Inferior parietal cortex (tissue), 1 donor: Measurements from ENCODE around the gene NEFH.
A peak's percentile ranks its signal among the peaks of the same experiment; 100 is the strongest.
"Not testable (repeated sequence)": the region's sequence is repeated elsewhere in the genome, so short reads cannot be mapped to it uniquely, and the experiment has no call there.

Experiments used
- DNase-seq: peaks from one replicate; pipeline ENCODE4 v3.0.0-alpha.2; 2016; ENCODE audit errors: extremely low spot score

Gene NEFH

DNA sequence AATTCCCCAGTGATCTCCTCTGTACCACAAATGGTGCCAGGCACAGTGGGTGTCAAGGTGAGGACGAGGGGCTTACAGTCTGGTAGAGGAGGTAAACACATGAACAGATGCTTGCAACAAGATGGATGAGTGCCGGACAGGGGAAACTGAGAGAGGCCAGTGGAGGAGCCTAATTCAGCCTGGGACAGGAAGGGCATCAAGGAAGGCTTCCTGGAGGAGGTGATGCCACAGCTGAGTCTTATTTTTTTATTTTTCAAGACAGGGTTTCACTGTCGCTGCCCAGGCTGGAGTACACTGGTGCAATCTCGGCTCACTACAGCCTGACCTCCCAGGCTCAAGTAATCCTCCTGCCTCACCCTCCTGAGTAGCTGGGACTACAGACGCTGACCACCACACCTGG, 18.8 kb upstream of the NEFH start:
- DNase-seq: no peak

DNA sequence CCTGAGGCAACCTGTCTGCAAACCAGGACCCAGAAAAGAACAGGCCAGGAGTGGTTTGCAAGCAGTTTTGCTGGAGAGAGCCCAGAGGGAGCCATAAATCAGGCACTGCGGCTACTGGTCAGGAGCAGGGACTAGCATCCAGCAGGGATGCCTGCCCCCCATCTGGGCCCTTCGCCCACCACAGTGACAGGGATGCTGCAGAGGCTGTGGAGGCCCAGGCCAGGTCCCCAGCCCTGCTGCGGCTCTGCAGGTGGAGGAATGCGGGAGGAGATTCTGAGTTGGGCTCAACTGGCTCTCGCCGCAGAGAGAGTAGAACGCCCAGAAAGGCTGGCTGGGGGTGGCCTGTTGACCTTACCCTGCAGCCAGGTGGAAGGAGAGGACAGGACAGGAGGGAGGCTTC, 16.4 kb upstream of the NEFH start:
- no peak for DNase-seq

DNA sequence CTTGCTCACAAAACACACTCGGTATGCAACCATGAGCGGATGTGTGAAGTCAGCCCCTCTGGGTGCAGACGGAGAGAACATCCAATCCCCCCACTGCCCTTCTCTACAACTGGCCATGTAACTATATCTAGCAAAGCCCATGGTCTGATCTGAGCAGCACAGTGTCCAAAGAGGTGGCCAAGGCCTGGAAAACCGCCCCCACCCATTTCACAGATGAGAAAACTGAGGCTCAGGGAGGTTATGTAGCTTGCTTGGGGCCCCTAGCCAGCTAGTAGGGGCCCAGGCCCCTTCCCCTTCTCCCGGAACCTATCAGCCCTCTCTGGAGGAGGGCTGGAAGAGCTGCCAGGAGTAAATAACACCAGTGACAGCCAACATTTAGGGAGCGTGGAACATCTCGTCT, 15.4 kb upstream of the NEFH start:
- no peak for DNase-seq

GRCh38 chr22:29469755-29470154, 10.3 kb upstream of the NEFH start:
- DNase-seq: no peak

DNA sequence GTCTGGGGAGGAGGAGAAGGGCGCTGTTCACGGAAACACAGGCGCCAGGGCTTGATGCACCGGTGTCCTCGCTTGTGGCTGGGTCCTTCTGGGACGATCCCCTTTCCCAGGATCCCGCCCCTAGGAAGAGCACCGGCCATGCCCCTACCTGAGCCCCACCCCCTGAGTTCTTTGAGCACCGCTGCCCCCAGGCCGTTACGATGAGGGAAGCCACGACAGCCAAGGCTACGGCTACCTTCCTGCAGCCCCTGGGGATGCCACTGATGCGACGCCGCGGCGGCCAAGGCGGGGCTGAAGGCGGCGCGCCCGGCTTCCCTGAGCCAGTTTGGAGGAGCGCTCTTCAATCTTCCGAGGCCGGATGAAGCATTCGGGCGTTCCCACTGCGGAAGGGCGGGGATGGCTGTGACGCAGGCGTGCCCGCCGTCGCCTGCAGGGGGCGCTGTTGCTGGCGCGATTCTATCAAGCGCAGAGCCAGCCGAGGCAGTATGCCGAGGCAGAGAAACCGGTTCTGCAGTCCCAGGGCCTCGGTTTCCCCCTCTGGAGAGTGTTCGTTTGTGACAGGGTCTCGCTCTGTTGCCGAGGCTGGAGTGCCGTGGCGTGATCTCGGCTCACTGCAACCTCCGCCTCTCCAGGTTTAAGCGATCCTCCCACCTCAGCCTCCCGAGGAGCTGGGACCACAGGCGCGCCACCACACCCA, 9.7 kb upstream of the NEFH start:
- peak; percentile 60 for DNase-seq

DNA sequence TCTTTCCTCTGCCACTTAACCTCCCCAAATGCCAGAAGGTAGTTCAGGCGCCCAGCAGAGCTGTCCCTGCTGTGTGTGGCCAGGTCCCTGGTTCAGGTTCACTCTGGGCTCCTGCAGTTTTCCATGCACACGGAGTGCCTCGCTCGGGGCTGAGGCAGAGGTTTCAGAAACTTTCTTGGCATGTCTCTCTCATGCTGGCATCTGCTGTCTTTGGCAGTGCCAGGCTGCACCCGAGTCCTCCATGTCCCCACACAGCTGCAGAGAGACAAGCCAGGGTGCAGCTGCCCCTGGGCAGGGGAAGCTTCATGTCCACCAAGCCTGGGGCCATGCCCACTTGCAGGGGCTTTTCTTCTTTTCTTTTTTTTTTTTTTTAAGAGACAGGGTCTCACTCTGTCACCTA, 7.0 kb upstream of the NEFH start:
- DNase-seq: no peak

- DNase-seq: no peak
Observed at GRCh38 chr22:29475550-29475949, 4.5 kb upstream of the NEFH start.

DNA sequence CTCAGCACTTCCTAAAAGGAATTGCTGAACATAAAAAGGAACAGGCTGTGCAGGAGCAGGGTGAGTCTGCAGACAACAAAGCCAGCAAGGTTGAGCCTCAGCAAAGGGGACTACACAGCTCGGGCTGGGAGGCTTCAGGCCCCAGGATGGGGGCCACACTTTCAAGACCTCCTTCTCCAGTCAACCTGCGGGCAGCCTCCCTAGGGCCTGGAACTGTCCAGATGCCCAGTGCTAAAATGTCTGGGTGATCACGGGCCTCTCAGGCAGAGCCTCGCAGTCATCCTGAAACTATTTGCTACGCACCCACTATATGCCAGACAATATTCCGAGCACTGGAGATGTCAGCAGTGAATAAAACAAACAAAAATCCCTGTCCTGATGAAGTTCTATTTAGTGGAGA, 3.9 kb upstream of the NEFH start:
- no peak for DNase-seq

GRCh38 chr22:29477723-29478318, 2.2 kb upstream of the NEFH start:
- DNase-seq: peak; percentile 15

GRCh38 chr22:29478326-29479276, 1.4 kb upstream of the NEFH start:
- DNase-seq: peak; percentile 18

- no peak for DNase-seq
Observed at GRCh38 chr22:29480262-29480511, 169 bp downstream of the NEFH start.

DNA sequence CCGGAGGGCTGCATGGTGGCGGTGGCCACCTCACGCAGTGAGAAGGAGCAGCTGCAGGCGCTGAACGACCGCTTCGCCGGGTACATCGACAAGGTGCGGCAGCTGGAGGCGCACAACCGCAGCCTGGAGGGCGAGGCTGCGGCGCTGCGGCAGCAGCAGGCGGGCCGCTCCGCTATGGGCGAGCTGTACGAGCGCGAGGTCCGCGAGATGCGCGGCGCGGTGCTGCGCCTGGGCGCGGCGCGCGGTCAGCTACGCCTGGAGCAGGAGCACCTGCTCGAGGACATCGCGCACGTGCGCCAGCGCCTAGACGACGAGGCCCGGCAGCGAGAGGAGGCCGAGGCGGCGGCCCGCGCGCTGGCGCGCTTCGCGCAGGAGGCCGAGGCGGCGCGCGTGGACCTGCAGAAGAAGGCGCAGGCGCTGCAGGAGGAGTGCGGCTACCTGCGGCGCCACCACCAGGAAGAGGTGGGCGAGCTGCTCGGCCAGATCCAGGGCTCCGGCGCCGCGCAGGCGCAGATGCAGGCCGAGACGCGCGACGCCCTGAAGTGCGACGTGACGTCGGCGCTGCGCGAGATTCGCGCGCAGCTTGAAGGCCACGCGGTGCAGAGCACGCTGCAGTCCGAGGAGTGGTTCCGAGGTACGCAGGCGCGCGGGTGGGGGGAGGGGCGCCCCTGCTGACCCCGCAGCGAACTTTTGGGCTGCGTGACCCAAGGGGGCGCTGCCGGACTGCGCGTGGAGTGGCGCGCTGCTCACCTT, 670 bp downstream of the NEFH start:
- peak; percentile 58 for DNase-seq

GRCh38 chr22:29481265-29482000, 1.4 kb downstream of the NEFH start:
- no peak for DNase-seq

GRCh38 chr22:29482253-29482652, 2.2 kb downstream of the NEFH start:
- no peak for DNase-seq

DNA sequence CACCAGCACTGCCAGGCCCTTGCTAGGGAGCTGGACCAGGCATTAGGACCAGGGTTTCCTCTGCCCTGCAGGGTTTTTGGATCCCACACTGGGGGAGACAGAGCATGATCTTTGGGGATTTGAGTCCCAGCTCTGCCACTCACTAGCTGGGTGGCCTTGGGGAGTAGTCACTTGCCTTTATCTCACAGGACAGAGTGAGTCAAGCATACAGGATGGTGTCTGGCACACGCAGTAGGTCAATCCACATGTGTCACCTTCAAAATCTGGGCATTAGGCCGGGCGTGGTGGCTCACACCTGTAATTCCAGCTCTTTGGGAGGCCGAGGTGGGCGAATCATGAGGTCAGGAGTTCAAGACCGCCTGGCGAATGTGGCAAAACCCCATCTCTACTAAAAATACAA, 2.7 kb downstream of the NEFH start:
- no peak for DNase-seq

DNA sequence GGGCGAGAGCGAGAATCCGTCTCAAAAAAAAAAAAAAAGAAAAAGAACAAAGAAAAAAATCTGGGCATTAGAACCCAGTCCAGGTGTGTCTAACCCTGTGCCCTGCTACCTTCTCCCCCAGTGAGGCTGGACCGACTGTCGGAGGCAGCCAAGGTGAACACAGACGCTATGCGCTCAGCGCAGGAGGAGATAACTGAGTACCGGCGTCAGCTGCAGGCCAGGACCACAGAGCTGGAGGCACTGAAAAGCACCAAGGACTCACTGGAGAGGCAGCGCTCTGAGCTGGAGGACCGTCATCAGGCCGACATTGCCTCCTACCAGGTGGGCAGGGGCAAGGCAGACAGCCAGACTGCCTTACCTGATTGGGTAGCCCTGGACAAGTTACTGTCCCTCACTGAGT, 3.2 kb downstream of the NEFH start:
- no peak for DNase-seq

GRCh38 chr22:29484642-29485041, 4.6 kb downstream of the NEFH start:
- DNase-seq: no peak

GRCh38 chr22:29485448-29485847, 5.4 kb downstream of the NEFH start:
- no peak for DNase-seq

DNA sequence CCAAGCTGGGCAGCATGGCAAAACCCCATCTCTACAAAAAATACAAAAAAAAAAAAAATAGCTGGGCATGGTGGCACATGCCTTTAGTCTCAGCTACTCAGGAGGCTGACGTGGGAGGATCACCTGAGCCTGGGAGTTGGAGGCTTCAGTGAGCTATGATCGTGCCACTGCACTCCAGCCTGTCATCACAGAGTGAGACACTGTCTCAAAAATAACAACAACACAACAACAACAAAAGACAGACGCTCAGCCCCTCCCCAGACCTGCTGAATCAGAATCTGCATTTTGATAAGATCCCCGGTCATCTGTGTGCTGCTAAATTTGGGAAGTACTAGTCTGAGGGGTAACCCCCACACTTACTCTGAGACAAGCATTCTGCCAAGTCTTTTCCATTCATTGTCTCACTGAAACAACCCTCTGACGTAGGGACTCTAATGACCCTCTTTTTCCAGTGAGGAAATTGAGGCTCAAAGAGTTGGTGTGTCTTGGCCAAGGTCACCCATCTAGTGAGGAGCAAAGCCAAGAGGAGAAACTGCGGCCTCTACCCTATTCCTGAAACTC, 7.5 kb downstream of the NEFH start:
- no peak for DNase-seq

GRCh38 chr22:29489127-29489780, 9.2 kb downstream of the NEFH start:
- DNase-seq: not testable (repeated sequence)

DNA sequence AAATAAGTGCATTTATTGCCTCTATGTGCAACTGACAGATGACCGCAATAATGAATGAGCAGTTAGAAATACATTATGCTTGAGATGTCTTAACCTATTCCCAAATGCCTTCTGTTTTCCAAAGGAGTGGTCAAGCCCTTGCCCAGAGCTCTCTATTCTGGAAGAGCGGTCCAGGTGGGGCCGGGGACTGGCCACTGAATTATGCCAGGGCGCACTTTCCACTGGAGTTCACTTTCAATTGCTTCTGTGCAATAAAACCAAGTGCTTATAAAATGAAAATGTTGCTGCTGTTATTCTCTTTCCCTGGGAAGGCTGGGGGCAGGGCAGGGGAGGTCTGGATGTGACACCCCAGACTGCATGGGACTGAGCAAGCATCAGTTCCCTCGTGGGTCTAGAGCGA, 11.0 kb downstream of the NEFH start:
- DNase-seq: no peak
